Measurements from ENCODE around the gene CMYA5.

DNA sequence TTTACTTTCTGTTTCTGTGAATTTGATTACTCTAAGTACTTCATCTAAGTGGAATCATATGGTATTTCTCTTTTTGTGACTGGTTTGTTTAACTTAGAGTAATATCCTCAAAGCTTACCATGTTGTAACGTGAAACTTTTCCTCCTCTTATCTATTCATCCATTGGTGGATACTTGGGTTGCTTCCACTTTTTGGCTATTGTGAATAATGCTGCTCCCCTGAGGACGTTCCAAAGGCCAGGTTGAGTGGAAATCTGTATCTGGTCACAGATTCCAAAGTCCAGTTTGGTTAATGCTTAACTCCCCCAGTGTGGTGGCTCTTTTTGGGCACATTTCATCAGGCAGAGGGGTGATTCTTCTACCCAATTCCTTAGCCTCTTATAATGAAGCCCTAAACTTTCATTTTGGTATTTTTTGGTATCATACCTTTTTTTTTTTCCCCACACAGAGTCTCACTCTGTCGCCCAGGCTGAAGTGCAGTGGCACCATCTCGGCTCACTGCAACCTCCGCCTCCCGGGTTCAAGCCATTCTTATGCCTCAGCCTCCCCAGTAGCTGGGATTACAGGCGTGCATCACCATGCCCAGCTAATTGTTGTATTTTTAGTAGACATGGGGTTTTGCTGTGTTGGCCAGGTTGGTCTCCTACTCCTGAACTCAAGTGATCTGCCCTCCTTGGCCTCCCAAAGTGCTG lies 65.4 kb downstream of the CMYA5 start:
- TF ChIP-seq ZFP30 (CRISPR knock-in tag; IDR thresholded peaks at IDR 0.05) (no peak), ZNF70 (CRISPR knock-in tag; IDR thresholded peaks at IDR 0.05) (no peak), ZFP3 (CRISPR knock-in tag; IDR thresholded peaks at IDR 0.05) (no peak), ZC3H10 (CRISPR knock-in tag; IDR thresholded peaks at IDR 0.05) (no peak)
- TF ChIP-seq, protein P1, sequence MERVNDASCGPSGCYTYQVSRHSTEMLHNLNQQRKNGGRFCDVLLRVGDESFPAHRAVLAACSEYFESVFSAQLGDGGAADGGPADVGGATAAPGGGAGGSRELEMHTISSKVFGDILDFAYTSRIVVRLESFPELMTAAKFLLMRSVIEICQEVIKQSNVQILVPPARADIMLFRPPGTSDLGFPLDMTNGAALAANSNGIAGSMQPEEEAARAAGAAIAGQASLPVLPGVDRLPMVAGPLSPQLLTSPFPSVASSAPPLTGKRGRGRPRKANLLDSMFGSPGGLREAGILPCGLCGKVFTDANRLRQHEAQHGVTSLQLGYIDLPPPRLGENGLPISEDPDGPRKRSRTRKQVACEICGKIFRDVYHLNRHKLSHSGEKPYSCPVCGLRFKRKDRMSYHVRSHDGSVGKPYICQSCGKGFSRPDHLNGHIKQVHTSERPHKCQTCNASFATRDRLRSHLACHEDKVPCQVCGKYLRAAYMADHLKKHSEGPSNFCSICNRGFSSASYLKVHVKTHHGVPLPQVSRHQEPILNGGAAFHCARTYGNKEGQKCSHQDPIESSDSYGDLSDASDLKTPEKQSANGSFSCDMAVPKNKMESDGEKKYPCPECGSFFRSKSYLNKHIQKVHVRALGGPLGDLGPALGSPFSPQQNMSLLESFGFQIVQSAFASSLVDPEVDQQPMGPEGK (CRISPR knock-in tag; IDR thresholded peaks at IDR 0.05; ENCODE audit: borderline replicate concordance) = no peak
